ENCODE data around the gene NKRF. TPM values are rescaled to one million over a fixed set of nuclear protein-coding genes. Genes with fewer than 3 reads are reported as not detected.

Gene NKRF
- total RNA-seq, 6 experiments from 2014 or later, result 3.0 to 4.4 (median 4.0) TPM

DNA sequence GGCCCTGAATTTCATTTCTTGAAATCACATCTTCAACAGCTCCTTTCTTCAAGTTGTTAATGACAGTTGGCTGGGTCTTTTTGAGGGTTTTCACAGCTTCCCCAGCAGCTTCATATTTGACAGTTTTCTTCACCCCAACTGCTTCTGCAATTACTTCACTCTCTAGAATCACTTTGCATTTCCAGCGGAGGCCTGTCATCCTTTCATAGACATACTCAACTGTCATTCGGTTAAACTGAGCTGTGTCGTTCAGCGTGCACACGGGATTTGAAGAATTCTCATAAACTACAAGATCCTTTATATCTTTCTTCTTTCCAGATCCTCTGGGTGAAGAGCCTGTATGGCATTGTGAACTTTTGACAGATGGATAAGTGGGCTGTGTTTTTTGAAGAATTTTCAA lies 16.4 kb downstream of the NKRF start:
- 86% methylated on average over 5 of the region's 5 CpGs for WGBS (ENCODE audit: insufficient coverage, low coverage, low lambda C conversion rate, missing lambda C conversion rate)
- Histone ChIP-seq H3K9me3 (no peaks in the 10 kb centered on the region), H3K4me1 (no peaks in the 10 kb centered on the region), H3K4me3 (no peak overlapping the region), H3K36me3 (peaks cover 0 to 5% (median 0%) of the 10 kb centered on the region in 4 donors), H3K27ac (no peak overlapping the region), H3K27me3 (no peaks in the 10 kb centered on the region)
- no peak for DNase-seq
- TF ChIP-seq POLR2A (IDR thresholded peaks at IDR 0.05), result no peak
- TF ChIP-seq, protein P1, sequence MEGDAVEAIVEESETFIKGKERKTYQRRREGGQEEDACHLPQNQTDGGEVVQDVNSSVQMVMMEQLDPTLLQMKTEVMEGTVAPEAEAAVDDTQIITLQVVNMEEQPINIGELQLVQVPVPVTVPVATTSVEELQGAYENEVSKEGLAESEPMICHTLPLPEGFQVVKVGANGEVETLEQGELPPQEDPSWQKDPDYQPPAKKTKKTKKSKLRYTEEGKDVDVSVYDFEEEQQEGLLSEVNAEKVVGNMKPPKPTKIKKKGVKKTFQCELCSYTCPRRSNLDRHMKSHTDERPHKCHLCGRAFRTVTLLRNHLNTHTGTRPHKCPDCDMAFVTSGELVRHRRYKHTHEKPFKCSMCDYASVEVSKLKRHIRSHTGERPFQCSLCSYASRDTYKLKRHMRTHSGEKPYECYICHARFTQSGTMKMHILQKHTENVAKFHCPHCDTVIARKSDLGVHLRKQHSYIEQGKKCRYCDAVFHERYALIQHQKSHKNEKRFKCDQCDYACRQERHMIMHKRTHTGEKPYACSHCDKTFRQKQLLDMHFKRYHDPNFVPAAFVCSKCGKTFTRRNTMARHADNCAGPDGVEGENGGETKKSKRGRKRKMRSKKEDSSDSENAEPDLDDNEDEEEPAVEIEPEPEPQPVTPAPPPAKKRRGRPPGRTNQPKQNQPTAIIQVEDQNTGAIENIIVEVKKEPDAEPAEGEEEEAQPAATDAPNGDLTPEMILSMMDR (IDR thresholded peaks at IDR 0.05), result no peak
- intact Hi-C loops (cut with DNase I), result no loop called here
- ATAC-seq, result no peak

DNA sequence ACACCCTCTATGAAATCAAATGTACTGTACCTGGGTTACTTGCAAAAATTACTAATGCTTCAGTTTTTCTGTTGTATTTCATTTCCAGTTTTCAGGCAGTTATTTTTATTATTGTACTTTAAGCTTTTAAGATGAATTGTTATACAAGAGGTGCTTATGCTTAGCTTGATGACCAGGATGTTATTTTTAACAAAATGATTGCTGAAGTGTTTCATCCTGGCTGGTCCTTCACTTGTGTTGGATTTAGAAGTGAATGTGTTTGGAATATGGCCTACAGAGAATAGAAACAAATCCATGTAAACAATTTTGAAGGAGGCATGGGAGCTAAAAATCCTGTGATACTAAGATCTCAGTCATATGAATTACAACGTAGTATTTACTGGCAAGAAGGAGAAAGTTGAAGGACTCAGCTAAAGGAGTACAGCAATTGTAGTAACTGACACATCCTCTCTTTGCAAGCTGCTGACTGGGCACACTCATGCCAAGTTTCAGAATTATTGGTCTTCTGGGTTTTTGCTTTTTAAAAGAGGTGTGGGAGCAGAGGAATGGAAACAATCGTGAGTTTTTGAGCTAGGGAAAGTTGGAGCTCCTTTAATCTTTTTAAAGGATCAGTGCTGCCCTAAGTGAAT lies 22.7 kb downstream of the NKRF start:
- no peaks in the 10 kb centered on the region for H3K36me3 ChIP-seq
- WGBS (ENCODE audit: insufficient coverage, low coverage, low lambda C conversion rate, missing lambda C conversion rate), result 47% methylated on average over 2 of the region's 2 CpGs
- intact Hi-C loops (cut with DNase I), result no loop called here
- no peak overlapping the region for H3K27ac ChIP-seq
- no peak for ATAC-seq
- H3K4me3 ChIP-seq, result no peak overlapping the region
- H3K4me1 ChIP-seq, result no peaks in the 10 kb centered on the region
- no peaks in the 10 kb centered on the region for H3K9me3 ChIP-seq
- no peak for DNase-seq
- TF ChIP-seq POLR2A (IDR thresholded peaks at IDR 0.05), result no peak
- TF ChIP-seq, protein P1 (IDR thresholded peaks at IDR 0.05), result no peak
- no peaks in the 10 kb centered on the region for H3K27me3 ChIP-seq

DNA sequence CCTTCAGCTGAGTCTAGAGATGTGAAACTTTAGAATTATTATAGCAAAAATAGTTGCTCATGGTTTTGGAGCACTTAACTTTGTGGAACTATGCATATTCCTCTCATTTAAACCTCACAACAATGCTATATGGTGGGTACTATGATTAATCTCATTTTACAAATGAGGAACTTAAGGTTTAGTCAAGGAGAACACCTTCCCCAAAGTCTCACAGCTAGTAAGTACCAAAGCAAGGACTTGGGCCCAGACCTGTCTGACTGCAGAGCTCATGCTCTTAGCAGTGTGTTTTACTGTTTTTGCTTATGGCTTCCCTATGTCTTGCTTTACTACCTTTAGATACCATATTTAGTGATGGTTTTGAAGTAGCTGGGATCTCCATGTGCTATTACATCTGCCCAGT lies 26.8 kb downstream of the NKRF start:
- Histone ChIP-seq H3K9me3 (no peaks in the 10 kb centered on the region), H3K36me3 (no peaks in the 10 kb centered on the region), H3K27me3 (no peaks in the 10 kb centered on the region), H3K27ac (no peak overlapping the region), H3K4me3 (no peak overlapping the region), H3K4me1 (peaks cover 0 to 8% (median 0%) of the 10 kb centered on the region in 4 donors)
- DNase-seq (no peak), ATAC-seq (no peak)
- TF ChIP-seq, protein P1 (IDR thresholded peaks at IDR 0.05), result no peak
- no peak for TF ChIP-seq POLR2A (IDR thresholded peaks at IDR 0.05)
- intact Hi-C loops (cut with DNase I), result no loop called here

DNA sequence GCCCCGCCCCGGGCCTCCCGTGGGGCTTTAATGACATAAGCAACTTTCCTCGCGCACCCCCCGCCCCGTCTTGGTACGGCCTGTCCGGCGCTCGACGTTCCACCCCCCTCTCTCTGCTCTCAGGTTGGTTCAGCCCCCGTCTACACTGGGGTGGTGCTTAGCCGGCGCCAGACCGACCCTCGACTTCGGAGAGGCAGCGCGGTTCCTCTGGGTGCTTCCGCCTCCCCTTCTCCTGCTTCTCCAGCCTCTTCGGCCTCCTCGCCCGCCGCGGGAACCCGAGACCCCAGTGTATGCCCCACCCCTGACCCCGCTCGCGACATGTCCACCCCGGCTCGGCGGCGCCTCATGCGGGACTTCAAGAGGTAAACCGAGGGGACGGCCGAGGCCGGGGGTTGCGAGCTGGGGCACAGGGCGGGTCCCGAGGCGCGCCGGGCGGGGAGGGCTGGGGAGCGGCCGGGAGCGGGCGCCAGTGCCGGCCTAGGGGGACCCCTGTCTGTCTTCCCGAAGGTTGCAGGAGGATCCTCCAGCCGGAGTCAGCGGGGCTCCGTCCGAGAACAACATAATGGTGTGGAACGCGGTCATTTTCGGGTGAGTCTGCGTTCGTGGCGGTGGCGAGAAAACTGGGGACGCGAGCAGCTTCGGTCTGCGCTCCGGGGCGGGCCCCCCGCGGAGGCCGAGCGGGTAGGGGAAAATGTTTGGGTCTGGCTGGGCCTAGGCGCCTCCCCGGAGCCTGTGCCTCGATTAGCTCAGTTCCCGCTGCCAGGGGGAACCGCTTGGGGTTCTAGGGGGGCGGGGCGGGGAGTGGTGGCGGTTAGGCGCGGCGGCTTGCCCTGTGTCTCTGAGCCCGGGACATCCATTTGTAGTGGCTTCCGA lies 31.6 kb downstream of the NKRF start, which contains the start of gene UBE2A:
UBE2A (plus strand) TSS at position 170 of the 873 bp plus-strand sequence; CDS start at position 319, 149 bp downstream.
- Histone ChIP-seq H3K9me3 (no peaks in the 10 kb centered on the region), H3K27ac (peak within 1 kb of the TSS; percentile 77 to 89 (median 86)), H3K4me3 (peak within 1 kb of the TSS; percentile 56 to 68 (median 66)), H3K4me1 (peaks cover 0 to 8% (median 0%) of the 10 kb centered on the region in 4 donors), H3K27me3 (no peaks in the 10 kb centered on the region), H3K36me3 (no peaks in the 10 kb centered on the region)
- WGBS (ENCODE audit: insufficient coverage, low coverage, low lambda C conversion rate, missing lambda C conversion rate), result 30% methylated on average over 6 of the region's 86 CpGs
- DNase-seq (peak; percentile 90 to 92 (median 91)), ATAC-seq (peak; percentile 97 to 99 (median 98))
- peak; percentile 85 for TF ChIP-seq POLR2A (IDR thresholded peaks at IDR 0.05)
- TF ChIP-seq, protein P1 (IDR thresholded peaks at IDR 0.05), result peak; percentile 9 to 28 (median 24)
- intact Hi-C loops (cut with DNase I), result no loop called here

Data from right lobe of liver (tissue), 6 donors.